Tongue (tissue), 2 donors: ENCODE results near the gene OBSL1. TPM values are rescaled to one million over a fixed set of nuclear protein-coding genes. Genes with fewer than 3 reads are reported as not detected.

ENCODE experiments used
- DNase-seq: peaks from one replicate; pipeline ENCODE4 v3.0.0-alpha.2; 2015
- total RNA-seq: library from RNA; depleted of rRNA; stranded (reverse); fragments of >200 nt; gene quantifications from one replicate; pipeline ENCODE4 v1.2.3, GENCODE V29; 2014

OBSL1 gene
- total RNA-seq, 1 donor from 2014 or later = 105 TPM

- no peak for DNase-seq
Measured at GRCh38 chr2:219596954-219597551, 25.7 kb upstream of the OBSL1 start.

DNA sequence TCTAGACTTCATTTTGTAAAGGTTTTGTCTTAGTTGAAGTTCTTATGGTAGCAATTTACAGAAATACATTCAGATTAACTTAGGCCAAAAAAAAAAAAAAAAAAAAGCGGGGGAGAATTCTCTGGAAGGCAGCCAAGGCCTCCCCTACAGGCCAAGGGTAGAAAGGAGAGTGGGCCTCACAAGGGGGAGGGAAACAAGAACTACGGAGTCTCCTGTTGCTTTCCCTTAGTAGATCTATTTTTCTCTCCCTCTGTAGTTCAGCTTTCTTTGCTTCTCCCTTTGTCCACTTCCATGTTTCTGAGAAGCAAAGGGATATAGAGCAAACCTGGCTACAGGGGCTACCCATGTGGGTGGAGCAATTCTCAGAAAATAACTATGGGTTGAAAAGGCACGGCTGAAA lies 23.9 kb upstream of the OBSL1 start:
- peak; percentile 85 for DNase-seq

GRCh38 chr2:219593154-219593553 lies 21.8 kb upstream of the OBSL1 start:
- DNase-seq = no peak

- DNase-seq = peak; percentile 84
Measured at GRCh38 chr2:219592736-219593135, 21.4 kb upstream of the OBSL1 start.

- no peak for DNase-seq
Measured at GRCh38 chr2:219591091-219591490, 19.8 kb upstream of the OBSL1 start.

DNA sequence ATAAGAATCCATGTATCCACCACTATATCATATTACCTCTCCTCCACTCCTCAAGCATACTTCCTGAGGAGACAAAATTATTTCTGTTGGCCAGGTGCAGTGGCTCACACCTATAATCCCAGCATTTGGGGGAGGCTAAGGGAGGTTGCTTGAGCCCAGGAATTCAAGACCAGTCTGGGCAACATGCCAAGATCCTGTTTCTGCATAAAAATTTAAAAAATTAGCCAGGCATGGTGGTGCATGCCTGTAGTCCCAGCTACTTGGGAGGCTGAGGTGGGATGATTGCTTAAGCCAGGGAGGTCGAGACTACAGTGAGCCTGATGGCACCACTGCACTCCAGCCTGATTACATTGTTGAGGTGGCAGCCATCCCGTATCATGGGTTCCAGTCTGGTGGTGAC lies 10.0 kb upstream of the OBSL1 start:
- no peak for DNase-seq

DNA sequence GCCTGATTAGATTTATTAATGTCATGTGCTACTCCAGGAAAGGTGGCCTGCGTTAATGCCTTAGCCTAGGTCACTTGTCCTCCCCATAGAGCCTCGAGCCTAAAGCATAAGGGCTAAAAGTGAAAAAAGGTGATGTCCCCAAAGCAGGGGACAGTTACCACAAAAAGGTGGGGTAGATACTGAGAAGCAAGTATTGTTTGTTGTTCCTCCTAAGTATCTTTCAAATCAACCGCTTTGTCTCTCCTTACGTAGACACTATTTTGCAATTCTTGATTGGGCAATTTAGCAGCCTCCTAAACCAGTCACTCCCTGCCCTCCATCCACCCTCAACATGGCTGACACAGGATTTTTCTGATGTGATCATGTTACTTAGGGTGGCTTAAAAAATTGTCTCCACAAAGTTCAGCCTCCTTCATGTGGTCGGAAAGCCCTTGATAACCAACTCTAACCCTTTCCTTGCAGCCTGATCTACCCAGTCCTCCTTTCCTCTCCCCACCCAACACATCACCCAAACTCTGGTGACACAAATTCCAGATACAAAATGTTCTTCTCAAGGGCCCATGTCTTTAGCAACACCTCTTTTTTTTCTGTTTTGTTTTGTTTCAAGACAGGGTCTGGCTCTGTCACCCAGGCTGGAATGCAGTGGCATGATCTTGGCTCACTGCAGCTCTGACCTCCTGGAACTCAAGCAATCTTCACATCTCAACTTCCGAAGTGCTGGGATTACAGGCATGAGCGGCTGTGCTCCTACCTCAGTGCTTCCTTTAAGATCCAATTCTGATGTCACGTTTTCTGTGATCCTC lies 7.7 kb upstream of the OBSL1 start:
- DNase-seq = no peak

DNA sequence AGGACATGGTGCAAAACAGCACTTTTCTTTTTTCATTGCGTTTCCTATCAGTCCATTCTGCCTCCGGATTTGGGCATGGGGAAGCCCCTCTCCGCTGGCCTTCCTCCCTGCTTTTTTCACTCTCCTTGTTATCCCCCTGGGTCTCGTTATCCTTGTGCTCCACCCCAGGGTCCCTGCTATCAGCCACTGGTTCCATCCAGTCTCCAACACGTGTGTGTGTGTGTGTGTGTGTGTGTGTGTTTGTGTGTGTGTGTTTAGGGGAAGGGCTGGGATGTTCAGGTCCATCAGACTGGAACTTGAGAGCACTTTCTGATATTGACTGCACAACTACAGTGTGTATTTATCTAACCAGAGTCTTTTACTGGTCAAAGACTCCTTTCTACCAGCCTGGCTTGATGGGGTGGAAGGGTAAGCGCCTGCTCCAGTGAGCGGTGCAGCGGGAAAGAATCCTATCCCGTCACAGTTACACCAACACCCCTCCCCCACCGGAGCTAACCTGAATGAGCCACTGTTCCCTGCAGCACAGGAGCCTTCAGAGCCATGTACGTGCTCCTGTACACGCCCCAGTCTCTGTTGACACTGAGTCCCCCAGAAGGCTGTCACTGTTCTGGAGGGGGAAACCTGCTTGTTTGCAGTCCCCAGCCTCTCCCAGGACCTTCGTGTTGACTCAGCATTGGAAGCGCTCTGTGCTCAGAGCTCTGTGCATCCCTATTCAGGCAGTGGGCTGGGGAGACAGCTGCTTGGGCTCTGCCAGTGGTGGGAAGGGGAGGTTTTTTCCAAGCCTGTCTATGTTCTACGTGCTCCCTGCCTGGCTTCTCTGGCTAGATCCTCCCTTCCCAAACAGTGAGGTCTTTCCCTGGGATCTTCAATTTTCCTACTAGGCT lies 5.4 kb upstream of the OBSL1 start:
- DNase-seq = peak; percentile 85

GRCh38 chr2:219575566-219576504 lies 4.5 kb upstream of the OBSL1 start:
- DNase-seq = no peak

DNA sequence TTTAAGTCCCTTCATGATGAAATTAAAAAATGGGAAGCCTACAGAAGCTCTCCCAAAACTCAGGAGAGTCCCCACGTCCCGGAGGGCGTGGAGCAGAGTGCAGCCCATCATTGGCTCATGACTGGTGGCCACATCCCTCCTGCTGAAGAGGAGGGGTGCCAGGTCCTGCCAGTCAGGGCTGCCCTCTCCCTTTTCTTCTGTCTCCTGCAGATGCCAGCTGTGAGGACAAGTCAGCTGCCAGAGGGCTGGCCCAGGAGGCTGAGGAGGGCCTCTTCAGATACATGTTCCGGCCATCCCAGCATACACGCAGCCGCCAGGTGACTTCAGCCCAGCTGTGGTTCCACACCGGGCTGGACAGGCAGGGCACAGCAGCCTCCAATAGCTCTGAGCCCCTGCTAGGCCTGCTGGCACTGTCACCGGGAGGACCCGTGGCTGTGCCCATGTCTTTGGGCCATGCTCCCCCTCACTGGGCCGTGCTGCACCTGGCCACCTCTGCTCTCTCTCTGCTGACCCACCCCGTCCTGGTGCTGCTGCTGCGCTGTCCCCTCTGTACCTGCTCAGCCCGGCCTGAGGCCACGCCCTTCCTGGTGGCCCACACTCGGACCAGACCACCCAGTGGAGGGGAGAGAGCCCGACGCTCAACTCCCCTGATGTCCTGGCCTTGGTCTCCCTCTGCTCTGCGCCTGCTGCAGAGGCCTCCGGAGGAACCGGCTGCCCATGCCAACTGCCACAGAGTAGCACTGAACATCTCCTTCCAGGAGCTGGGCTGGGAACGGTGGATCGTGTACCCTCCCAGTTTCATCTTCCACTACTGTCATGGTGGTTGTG lies 3.4 kb upstream of the OBSL1 start:
- peak; percentile 52 for DNase-seq

GRCh38 chr2:219573166-219573565 lies 1.8 kb upstream of the OBSL1 start:
- DNase-seq = no peak

DNA sequence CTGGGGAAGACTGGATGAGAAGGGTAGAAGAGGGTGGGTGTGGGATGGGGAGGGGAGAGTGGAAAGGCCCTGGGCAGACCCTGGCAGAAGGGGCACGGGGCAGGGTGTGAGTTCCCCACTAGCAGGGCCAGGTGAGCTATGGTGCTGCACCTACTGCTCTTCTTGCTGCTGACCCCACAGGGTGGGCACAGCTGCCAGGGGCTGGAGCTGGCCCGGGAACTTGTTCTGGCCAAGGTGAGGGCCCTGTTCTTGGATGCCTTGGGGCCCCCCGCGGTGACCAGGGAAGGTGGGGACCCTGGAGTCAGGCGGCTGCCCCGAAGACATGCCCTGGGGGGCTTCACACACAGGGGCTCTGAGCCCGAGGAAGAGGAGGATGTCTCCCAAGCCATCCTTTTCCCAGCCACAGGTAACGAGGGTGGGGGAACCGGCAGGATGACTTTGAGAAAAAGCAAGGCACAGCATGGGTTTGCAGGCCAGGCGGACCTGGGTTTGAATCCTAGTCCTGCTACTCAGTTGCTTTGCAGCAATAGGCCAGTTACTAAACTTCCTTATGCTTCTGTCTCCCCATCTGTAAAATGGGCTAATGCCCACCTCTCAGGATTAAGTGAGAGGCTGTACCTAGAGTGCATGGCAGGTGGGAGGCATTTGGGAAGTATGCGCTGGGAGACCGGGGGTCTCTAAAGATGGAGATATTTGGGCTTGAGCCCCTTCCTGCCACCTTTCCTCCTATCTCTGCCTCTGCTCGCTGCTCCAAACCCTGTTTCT lies 1.1 kb upstream of the OBSL1 start, which contains the start of gene INHA:
INHA (plus strand) TSS at position 74 of the 765 bp plus-strand sequence; CDS start at position 139, 65 bp downstream.
- DNase-seq = no peak

GRCh38 chr2:219570924-219571310 lies 422 bp downstream of the OBSL1 start:
- DNase-seq = peak; percentile 57

- DNase-seq = peak; percentile 50
Measured at GRCh38 chr2:219570194-219570923, 980 bp downstream of the OBSL1 start.

DNA sequence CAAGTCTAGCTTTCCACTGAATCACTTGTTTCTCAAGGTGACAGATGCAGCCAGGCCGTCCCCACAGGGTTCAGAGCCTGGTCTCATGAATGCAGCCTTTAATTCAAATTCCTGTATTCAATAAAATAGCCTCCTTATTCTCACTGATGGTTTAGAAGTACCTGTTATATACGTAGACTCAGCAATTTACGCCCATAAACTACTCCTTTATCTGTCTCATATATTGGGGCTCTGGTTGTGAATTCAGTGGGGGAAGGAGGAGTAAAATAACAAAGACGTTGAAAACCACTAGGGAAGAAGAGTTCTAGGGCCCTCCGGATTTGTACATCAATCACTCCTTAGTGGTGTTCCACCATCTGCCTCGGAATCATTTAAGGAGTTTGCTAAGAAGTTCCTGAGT lies 1.7 kb downstream of the OBSL1 start:
- no peak for DNase-seq

GRCh38 chr2:219569041-219569440 lies 2.3 kb downstream of the OBSL1 start:
- DNase-seq = no peak

DNA sequence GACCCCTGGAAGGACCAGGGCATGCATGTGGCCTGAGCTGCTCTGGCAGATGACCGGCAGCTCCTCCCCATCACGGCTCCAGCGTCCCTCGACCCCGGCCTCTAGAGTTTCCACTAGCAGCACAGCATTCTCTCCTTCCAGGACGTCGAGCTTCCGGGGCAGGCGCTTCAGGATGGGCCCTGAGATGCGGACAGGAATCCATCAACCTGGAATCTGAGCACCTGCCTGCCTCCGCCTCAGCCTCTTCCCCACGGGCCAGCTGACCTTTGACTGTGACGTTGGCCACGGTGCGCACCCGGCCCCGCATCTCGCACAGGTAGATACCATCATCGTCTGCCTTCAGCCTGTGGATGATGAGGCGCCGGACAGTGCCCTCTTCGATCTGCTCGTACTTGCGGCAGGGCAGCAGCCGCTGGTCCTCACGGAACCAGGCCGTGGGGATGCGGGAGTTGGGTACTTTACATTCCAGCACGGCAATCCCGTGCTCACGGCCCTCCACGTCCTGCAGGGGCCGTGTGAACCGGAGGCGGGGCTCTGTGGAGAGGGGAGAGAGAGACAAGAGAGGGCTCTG lies 3.5 kb downstream of the OBSL1 start:
- DNase-seq = no peak

DNA sequence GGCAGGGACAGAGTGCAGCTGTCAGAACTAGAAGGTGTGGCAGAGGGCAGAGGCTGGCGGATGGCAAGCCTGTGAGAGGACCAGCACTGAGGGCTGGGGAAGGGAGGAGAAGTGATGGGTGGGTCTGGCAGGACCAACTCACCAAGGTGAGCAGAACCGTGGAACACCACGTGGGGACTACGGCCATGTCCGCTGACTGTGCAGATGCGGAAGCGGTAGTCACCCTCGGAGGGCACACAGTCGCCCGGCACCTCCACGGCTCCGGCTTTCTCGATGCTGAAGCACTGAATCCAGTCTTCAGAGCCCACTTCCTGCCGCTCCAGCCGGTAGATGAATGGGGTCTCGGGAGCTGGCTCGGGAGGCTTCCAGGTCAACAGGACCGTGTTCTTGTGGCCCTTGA lies 4.2 kb downstream of the OBSL1 start:
- DNase-seq = no peak

- no peak for DNase-seq
Measured at GRCh38 chr2:219566640-219567039, 4.7 kb downstream of the OBSL1 start.
